ENCODE data around the gene SLC24A3.

DNA sequence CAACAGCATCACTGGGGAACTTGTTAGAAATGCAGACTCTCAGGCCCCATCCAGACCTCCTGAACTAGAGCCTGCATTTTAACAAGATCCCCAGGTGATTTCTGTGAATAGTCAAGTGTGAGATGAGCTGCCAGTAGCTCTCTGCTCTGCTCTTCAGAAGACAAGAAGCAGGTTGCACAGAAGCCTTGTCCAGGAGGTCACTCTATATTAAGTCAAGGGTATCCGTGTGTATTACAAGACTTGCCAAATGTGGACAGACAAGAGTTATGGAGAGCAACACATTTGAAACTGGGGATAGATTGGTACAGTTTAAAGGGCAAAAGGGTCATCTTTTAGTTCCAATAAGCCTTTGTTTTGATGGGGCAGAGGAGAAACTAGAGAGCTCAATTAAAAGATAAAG is 522.4 kb downstream of the SLC24A3 start:
- TF ChIP-seq, protein P1, sequence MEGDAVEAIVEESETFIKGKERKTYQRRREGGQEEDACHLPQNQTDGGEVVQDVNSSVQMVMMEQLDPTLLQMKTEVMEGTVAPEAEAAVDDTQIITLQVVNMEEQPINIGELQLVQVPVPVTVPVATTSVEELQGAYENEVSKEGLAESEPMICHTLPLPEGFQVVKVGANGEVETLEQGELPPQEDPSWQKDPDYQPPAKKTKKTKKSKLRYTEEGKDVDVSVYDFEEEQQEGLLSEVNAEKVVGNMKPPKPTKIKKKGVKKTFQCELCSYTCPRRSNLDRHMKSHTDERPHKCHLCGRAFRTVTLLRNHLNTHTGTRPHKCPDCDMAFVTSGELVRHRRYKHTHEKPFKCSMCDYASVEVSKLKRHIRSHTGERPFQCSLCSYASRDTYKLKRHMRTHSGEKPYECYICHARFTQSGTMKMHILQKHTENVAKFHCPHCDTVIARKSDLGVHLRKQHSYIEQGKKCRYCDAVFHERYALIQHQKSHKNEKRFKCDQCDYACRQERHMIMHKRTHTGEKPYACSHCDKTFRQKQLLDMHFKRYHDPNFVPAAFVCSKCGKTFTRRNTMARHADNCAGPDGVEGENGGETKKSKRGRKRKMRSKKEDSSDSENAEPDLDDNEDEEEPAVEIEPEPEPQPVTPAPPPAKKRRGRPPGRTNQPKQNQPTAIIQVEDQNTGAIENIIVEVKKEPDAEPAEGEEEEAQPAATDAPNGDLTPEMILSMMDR (conservative IDR thresholded peaks at IDR 0.05; ENCODE audit: low read depth in 2 of 2), result no peak
- TF ChIP-seq POLR2AphosphoS5 (IDR thresholded peaks at IDR 0.05; ENCODE audit: low read depth), result no peak
- TF ChIP-seq EZH2 (IDR thresholded peaks at IDR 0.05; ENCODE audit: low read depth, unreplicated experiment), result no peak
- TF ChIP-seq CREB1 (CRISPR knock-in tag; IDR thresholded peaks at IDR 0.05; ENCODE audit: low read depth), result no peak
- TF ChIP-seq EZH2phosphoT487 (IDR thresholded peaks at IDR 0.05; ENCODE audit: unreplicated experiment), result no peak
- TF ChIP-seq, protein P2, sequence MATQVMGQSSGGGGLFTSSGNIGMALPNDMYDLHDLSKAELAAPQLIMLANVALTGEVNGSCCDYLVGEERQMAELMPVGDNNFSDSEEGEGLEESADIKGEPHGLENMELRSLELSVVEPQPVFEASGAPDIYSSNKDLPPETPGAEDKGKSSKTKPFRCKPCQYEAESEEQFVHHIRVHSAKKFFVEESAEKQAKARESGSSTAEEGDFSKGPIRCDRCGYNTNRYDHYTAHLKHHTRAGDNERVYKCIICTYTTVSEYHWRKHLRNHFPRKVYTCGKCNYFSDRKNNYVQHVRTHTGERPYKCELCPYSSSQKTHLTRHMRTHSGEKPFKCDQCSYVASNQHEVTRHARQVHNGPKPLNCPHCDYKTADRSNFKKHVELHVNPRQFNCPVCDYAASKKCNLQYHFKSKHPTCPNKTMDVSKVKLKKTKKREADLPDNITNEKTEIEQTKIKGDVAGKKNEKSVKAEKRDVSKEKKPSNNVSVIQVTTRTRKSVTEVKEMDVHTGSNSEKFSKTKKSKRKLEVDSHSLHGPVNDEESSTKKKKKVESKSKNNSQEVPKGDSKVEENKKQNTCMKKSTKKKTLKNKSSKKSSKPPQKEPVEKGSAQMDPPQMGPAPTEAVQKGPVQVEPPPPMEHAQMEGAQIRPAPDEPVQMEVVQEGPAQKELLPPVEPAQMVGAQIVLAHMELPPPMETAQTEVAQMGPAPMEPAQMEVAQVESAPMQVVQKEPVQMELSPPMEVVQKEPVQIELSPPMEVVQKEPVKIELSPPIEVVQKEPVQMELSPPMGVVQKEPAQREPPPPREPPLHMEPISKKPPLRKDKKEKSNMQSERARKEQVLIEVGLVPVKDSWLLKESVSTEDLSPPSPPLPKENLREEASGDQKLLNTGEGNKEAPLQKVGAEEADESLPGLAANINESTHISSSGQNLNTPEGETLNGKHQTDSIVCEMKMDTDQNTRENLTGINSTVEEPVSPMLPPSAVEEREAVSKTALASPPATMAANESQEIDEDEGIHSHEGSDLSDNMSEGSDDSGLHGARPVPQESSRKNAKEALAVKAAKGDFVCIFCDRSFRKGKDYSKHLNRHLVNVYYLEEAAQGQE (IDR thresholded peaks at IDR 0.05; ENCODE audit: unreplicated experiment), result no peak
- TF ChIP-seq ZNF114 (CRISPR knock-in tag; IDR thresholded peaks at IDR 0.05), result no peak
- TF ChIP-seq ZNF331 (CRISPR knock-in tag; IDR thresholded peaks at IDR 0.05; ENCODE audit: low read depth), result no peak
